ENCODE measurements around the gene LAS1L. TPM values are rescaled to one million over a fixed set of nuclear protein-coding genes. Genes with fewer than 3 reads are reported as not detected.

The LAS1L gene
- total RNA-seq, 1 donor, result 14.1 TPM

DNA sequence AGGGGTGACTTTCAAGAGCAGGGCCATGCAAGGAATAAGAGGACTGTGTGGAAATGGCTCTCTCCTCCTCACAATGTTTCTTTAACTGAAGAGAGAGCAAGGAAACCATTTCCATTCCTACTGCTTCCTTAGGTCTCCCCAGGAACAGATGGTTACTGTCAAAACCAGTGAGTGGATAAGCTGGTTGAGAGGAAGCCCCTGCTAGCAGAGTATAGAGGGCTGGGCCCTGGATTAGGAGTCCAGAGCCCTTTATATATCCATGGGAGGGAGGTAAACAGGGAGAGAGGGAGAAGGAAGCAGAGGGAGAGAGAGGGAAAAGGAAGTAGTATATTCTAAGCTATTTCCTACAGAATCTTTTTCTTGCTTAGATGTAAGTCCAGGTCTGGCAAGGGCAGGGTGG, 43.8 kb upstream of the LAS1L start:
- Histone ChIP-seq H4K20me1 (ENCODE audit: insufficient read depth, low read length) (no peaks in the 10 kb centered on the region), H3K79me2 (ENCODE audit: insufficient read depth, low read length) (no peaks in the 10 kb centered on the region), H3K27me3 (ENCODE audit: insufficient read depth, low read length) (peaks cover 8% of the 10 kb centered on the region), H3K9me3 (ENCODE audit: low read depth, low read length) (no peaks in the 10 kb centered on the region), H3K4me1 (ENCODE audit: insufficient read depth, low read length) (no peaks in the 10 kb centered on the region), H3K4me2 (ENCODE audit: insufficient read depth, low read length) (no peak overlapping the region), H3K27ac (ENCODE audit: low read depth, low read length) (no peak overlapping the region), H3K4me3 (ENCODE audit: insufficient read depth, low read length) (no peak overlapping the region), H3K36me3 (ENCODE audit: insufficient read depth, low read length) (no peaks in the 10 kb centered on the region), H2AFZ (ENCODE audit: low read length) (no peak overlapping the region)
- TF ChIP-seq, protein P1, sequence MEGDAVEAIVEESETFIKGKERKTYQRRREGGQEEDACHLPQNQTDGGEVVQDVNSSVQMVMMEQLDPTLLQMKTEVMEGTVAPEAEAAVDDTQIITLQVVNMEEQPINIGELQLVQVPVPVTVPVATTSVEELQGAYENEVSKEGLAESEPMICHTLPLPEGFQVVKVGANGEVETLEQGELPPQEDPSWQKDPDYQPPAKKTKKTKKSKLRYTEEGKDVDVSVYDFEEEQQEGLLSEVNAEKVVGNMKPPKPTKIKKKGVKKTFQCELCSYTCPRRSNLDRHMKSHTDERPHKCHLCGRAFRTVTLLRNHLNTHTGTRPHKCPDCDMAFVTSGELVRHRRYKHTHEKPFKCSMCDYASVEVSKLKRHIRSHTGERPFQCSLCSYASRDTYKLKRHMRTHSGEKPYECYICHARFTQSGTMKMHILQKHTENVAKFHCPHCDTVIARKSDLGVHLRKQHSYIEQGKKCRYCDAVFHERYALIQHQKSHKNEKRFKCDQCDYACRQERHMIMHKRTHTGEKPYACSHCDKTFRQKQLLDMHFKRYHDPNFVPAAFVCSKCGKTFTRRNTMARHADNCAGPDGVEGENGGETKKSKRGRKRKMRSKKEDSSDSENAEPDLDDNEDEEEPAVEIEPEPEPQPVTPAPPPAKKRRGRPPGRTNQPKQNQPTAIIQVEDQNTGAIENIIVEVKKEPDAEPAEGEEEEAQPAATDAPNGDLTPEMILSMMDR (IDR thresholded peaks at IDR 0.05; ENCODE audit: extremely low read depth, low read depth, low read length), result no peak
- DNase-seq (ENCODE audit: insufficient read length, low spot score, missing footprints), result no peak

DNA sequence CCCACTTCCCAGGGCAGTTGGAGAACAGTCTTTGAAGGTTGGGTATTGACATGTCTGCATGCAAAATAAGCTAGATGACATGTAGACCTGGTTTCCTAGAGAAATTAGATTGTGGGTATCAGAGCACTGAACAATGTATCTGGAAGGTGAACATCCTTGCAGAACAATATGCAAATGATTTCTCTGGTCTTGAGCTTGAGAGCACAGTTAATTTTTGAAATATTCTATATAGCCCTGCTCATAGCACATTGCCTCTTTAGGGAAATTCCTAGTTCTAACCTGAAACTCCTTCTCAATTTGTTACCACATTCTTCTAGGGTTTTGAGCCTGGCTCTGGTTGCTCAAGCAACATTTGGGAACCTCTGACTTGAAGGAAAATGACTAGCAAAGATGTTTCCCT, 41.6 kb upstream of the LAS1L start:
- H3K9me3 ChIP-seq (ENCODE audit: low read depth, low read length), result no peaks in the 10 kb centered on the region
- H3K79me2 ChIP-seq (ENCODE audit: insufficient read depth, low read length), result no peaks in the 10 kb centered on the region
- no peaks in the 10 kb centered on the region for H4K20me1 ChIP-seq (ENCODE audit: insufficient read depth, low read length)
- H3K4me3 ChIP-seq (ENCODE audit: insufficient read depth, low read length), result no peak overlapping the region
- H3K4me1 ChIP-seq (ENCODE audit: insufficient read depth, low read length), result no peaks in the 10 kb centered on the region
- no peak overlapping the region for H2AFZ ChIP-seq (ENCODE audit: low read length)
- H3K4me2 ChIP-seq (ENCODE audit: insufficient read depth, low read length), result no peak overlapping the region
- no peak overlapping the region for H3K27ac ChIP-seq (ENCODE audit: low read depth, low read length)
- DNase-seq (ENCODE audit: insufficient read length, low spot score, missing footprints), result no peak
- TF ChIP-seq, protein P1 (IDR thresholded peaks at IDR 0.05; ENCODE audit: extremely low read depth, low read depth, low read length), result no peak
- H3K27me3 ChIP-seq (ENCODE audit: insufficient read depth, low read length), result peaks cover 8% of the 10 kb centered on the region
- H3K36me3 ChIP-seq (ENCODE audit: insufficient read depth, low read length), result no peaks in the 10 kb centered on the region

DNA sequence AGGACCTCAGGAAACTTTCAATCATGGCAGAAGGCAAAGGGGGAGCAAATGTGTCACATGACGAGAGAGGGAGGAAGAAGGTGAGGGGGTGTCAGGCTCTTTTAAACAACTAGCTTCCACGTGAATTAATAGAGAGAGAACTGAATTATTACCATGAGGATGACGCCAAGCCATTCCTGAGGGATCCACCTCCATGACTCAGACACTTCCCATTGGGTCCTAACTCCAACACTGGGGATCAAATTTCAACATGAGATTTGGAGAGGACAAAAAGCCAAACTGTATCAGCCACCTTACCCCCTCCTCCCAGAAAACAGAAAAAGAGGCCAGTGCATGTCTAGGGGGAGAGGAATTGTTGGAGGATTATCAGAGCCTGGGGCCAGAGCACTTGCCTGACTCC, 40.4 kb upstream of the LAS1L start:
- Histone ChIP-seq H3K4me3 (ENCODE audit: insufficient read depth, low read length) (no peak overlapping the region), H3K4me1 (ENCODE audit: insufficient read depth, low read length) (no peaks in the 10 kb centered on the region), H2AFZ (ENCODE audit: low read length) (no peak overlapping the region), H4K20me1 (ENCODE audit: insufficient read depth, low read length) (no peaks in the 10 kb centered on the region), H3K9me3 (ENCODE audit: low read depth, low read length) (no peaks in the 10 kb centered on the region), H3K4me2 (ENCODE audit: insufficient read depth, low read length) (no peak overlapping the region), H3K36me3 (ENCODE audit: insufficient read depth, low read length) (no peaks in the 10 kb centered on the region), H3K27ac (ENCODE audit: low read depth, low read length) (no peak overlapping the region), H3K79me2 (ENCODE audit: insufficient read depth, low read length) (no peaks in the 10 kb centered on the region), H3K27me3 (ENCODE audit: insufficient read depth, low read length) (peaks cover 3% of the 10 kb centered on the region)
- no peak for DNase-seq (ENCODE audit: insufficient read length, low spot score, missing footprints)
- TF ChIP-seq, protein P1 (IDR thresholded peaks at IDR 0.05; ENCODE audit: extremely low read depth, low read depth, low read length), result no peak

GRCh38 chrX:65574356-65574755, 39.8 kb upstream of the LAS1L start:
- no peaks in the 10 kb centered on the region for H3K4me1 ChIP-seq (ENCODE audit: insufficient read depth, low read length)
- H3K4me3 ChIP-seq (ENCODE audit: insufficient read depth, low read length), result no peak overlapping the region
- no peaks in the 10 kb centered on the region for H3K36me3 ChIP-seq (ENCODE audit: insufficient read depth, low read length)
- no peaks in the 10 kb centered on the region for H3K79me2 ChIP-seq (ENCODE audit: insufficient read depth, low read length)
- TF ChIP-seq, protein P1 (IDR thresholded peaks at IDR 0.05; ENCODE audit: extremely low read depth, low read depth, low read length), result no peak
- H3K9me3 ChIP-seq (ENCODE audit: low read depth, low read length), result no peaks in the 10 kb centered on the region
- H2AFZ ChIP-seq (ENCODE audit: low read length), result no peak overlapping the region
- no peak overlapping the region for H3K27ac ChIP-seq (ENCODE audit: low read depth, low read length)
- peaks cover 3% of the 10 kb centered on the region for H3K27me3 ChIP-seq (ENCODE audit: insufficient read depth, low read length)
- no peak overlapping the region for H3K4me2 ChIP-seq (ENCODE audit: insufficient read depth, low read length)
- no peak for DNase-seq (ENCODE audit: insufficient read length, low spot score, missing footprints)
- H4K20me1 ChIP-seq (ENCODE audit: insufficient read depth, low read length), result no peaks in the 10 kb centered on the region
